Ammon's horn (tissue), 1 donor: Measurements from ENCODE around the gene MT1M.
"Not testable (repeated sequence)": the region's sequence is repeated elsewhere in the genome, so short reads cannot be mapped to it uniquely, and the experiment has no call there.

Source experiments
- DNase-seq: peaks from one replicate; pipeline ENCODE4 v3.0.0-alpha.2; 2016; ENCODE audit warnings: low spot score

Gene MT1M

DNA sequence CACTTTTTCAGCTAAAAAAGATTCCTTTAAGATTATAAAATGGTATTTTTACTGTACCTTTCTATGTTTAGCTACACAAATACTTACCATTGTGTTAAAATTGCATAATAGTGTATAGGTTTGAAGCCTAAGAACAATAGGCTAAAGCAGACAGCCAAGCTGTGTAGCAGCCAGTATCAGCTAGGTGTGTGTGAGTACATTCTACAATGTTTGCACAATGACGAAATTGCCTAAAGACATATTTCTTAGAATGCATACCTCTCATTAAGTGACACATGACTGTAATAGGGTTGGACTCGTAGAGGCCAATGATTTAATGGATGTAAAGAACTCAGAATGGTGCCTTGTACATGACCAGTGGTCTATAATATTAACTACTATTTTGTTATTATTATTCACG, 17.4 kb downstream of the MT1M start:
- DNase-seq, result no peak

- DNase-seq, result no peak
Measured at GRCh38 chr16:56651586-56651985, 19.1 kb downstream of the MT1M start, which contains the start of gene MT1B. TSS of gene MT1B (plus strand) at chr16:56651886. CDS start at chr16:56651954, 68 bp downstream.

GRCh38 chr16:56652600-56652999, 20.1 kb downstream of the MT1M start:
- no peak for DNase-seq

- no peak for DNase-seq
Measured at GRCh38 chr16:56653218-56653617, 20.8 kb downstream of the MT1M start.

DNA sequence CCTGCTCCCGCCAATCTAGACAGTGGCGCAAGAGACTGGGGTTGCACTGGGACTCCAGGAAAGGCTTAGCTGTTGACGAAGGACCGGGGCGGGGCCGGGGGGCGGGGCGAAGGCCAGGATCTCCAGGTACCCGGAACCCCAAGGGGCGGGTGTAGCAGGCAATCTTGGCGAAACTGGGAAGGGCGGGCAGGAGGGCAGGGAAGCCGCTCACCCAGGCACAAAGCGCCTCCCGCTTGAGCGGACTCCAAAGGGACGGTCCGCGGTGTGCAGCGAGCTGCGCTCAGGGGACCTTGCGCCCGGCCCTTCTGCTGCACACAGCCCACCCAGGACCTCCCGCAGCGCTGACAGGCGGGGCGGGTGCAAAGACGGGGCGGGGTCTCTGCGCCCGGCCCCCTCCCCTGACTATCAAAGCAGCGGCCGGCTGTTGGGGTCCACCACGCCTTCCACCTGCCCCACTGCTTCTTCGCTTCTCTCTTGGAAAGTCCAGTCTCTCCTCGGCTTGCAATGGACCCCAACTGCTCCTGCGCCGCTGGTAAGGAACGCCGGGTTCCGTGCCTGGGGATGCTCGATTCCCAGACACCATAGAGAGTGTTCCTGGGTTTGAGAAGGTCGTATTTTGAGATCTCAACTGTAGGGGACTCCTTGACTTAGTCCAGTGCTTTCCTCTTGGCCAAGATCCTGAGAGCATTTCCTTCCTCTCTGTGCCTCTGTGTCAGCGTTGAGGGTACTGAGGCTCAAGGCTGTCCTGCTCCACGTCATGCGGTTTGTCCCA, 25.3 kb downstream of the MT1M start, which contains the start of gene MT1F:
MT1F (plus strand) TSS at position 405 of the 772 bp plus-strand sequence; CDS start at position 505, 100 bp downstream.
- peak; percentile 67 for DNase-seq

GRCh38 chr16:56658327-56658875, 25.9 kb downstream of the MT1M start:
- DNase-seq, result no peak

DNA sequence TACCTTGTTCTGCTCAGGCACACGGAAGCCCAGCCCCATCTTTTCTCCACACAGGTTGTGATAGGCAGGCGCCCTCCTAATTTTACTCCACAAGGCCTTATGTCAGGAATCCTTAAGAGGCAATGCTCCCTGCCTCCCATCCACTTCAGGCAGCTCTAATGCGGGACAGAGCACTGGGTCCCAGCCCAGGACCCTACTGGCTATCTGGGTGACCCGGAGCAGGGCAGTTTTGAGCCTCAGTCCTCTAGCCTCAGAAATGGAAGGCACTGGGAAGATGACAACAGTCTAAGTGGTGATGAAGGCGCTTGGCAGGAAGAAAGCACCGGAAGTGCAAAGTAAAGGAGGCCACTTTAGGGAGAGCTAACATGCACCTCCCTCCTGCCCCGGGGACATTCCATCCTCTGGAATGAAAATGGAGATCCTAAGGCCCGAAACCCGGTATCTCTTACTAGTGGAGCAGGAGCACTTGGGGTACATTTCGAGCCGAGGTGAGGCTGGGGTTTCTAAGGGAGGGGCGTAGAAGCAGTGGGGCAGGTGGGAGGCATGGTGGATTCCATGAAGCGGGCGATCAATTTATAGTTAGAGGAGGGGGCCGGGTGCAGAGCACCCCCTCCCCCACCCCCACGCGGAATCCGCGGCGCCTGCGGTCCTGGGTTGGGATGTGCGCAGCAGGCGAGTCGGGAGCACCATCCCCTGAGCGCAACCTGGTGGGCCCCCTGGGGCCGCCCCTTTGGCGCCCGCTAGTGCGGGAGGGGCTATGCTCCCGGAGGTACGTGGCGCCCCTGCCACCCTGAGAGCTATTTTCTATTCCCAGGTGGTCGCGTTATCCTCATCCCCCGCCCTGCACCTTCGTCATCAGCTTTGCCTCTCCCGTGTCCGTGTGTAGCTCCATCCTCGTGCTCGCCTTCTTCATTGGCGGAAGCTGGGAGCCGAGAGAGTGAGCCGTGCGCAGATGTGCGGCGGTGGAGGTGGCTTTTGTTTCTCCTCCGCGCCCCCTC, 30.2 kb downstream of the MT1M start:
- peak; percentile 21 for DNase-seq

- no peak for DNase-seq
Measured at GRCh38 chr16:56664506-56664905, 32.0 kb downstream of the MT1M start.

- not testable (repeated sequence) for DNase-seq
Measured at GRCh38 chr16:56665286-56666261, 33.1 kb downstream of the MT1M start.

GRCh38 chr16:56667581-56668571, 35.4 kb downstream of the MT1M start, which contains the start of gene MT1G:
TSS of gene MT1G (minus strand) at chr16:56668065. CDS start at chr16:56667993, 72 bp downstream.
- DNase-seq, result peak; percentile 52

- no peak for DNase-seq
Measured at GRCh38 chr16:56669005-56669839, 36.8 kb downstream of the MT1M start, which contains the start of gene MT1H. TSS of gene MT1H (plus strand) at chr16:56669814. CDS start at chr16:56669885, 71 bp downstream.

GRCh38 chr16:56669840-56670619, 37.6 kb downstream of the MT1M start:
- no peak for DNase-seq

DNA sequence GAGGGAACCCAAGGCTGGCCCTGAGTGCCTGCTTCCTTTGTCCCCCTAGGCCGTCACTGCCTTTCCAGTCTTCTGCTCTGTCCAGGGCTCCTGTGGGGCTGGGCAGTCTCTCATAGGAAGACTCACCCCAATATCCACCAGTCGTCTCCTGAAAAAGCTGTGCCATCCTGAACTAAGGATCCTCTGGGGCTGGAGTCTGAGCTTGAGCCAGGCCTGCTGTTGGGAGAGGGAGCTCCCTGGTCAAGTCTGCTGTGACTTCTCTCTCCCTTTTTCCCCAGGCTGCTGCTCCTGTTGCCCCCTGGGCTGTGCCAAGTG, 38.1 kb downstream of the MT1M start:
- DNase-seq, result no peak

DNA sequence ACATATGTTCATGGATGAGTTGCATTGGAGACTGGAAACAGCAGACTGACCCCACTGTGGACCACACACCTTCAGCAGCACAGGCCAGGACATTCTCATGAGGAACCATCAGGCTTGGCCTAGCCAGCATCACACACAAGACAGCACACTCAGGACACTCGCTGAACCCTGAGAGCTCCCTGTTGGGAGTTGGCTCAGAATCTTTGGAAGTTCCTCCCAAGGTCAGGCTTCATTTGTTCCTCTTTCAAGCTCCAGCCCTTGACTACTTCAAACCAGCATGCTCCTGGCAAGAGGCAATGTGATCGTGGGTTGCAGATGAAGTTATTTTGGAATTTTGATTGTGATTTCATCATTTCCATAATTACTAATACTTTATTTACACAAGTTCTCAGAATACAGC, 39.2 kb downstream of the MT1M start:
- DNase-seq, result peak; percentile 33

DNA sequence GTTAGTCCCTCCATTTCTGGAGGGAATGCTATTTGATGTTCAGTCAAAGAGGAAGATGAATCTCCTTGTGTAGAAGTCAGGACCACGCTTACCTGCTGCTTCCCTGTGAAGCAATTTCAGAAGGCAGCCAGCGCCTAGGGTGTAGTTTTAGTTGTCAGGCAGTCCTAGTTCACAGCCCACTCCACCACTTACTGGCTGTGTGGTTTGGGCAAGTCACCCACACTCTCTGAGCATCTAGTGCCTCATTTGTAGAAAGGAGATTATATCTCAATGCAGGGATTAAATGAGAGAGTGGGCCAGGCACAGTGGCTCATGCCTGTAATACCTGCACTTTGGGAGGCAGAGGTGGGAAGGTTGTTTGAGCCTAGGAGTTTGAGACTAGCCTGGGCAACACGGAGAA, 39.7 kb downstream of the MT1M start:
- DNase-seq, result not testable (repeated sequence)

- DNase-seq, result peak; percentile 34
Measured at GRCh38 chr16:56672761-56673536, 40.5 kb downstream of the MT1M start.

- DNase-seq, result peak; percentile 35
Measured at GRCh38 chr16:56673921-56674320, 41.5 kb downstream of the MT1M start.
